SK-N-MC (cell line): ENCODE results near the gene TMPRSS4.

Source experiments
- EZH2 ChIP-seq: fragments of 200-600 bp; sonication (generic); IDR thresholded peaks from one replicate; pipeline ENCODE4 v1.6.1; 2017; ENCODE audit warnings: antibody characterized with exemption
- POLR2AphosphoS5 ChIP-seq: IDR thresholded peaks from 2 replicates; pipeline ENCODE4 v1.6.1; 2012; ENCODE audit warnings: mild to moderate bottlenecking, low read depth, low read length, borderline replicate concordance

GRCh38 chr11:118128310-118128709 is 51.4 kb downstream of the TMPRSS4 start:
- TF ChIP-seq POLR2AphosphoS5 (no peak), EZH2 (no peak)
